Neural cell (in vitro differentiated cells): Measurements from ENCODE around the gene CSDE1.

ENCODE experiments used
- CTCF ChIP-seq: fragments of 450-650 bp; IDR thresholded peaks from 2 replicates; pipeline ENCODE4 v1.5.1; 2014; ENCODE audit warnings: antibody characterized with exemption, mild to moderate bottlenecking, moderate library complexity; ENCODE audit not compliant: poor library complexity, severe bottlenecking
- EP300 ChIP-seq: fragments of 450-650 bp; conservative IDR thresholded peaks from 2 replicates; pipeline ENCODE4 v1.6.1; 2014; ENCODE audit warnings: antibody characterized with exemption, mild to moderate bottlenecking, moderate library complexity; ENCODE audit not compliant: poor library complexity, severe bottlenecking
- EZH2 ChIP-seq: fragments of 200-600, 300-800 bp; shearing (Covaris generic), sonication (generic); IDR thresholded peaks from 2 replicates; pipeline ENCODE4 v1.6.1; 2014; ENCODE audit warnings: antibody characterized with exemption, low read length, borderline replicate concordance, mild to moderate bottlenecking; ENCODE audit not compliant: insufficient read depth, poor library complexity, severe bottlenecking
- MXI1 ChIP-seq: fragments of 450-650 bp; conservative IDR thresholded peaks from 2 replicates; pipeline ENCODE4 v1.6.1; 2014; ENCODE audit warnings: antibody characterized with exemption, mild to moderate bottlenecking; ENCODE audit not compliant: poor library complexity, severe bottlenecking
- RAD21 ChIP-seq: fragments of 450-650 bp; conservative IDR thresholded peaks from 2 replicates; pipeline ENCODE4 v1.6.1; 2014; ENCODE audit warnings: antibody characterized with exemption, mild to moderate bottlenecking, moderate library complexity
- REST ChIP-seq: IDR thresholded peaks from 2 replicates; pipeline ENCODE4 v1.6.1; 2012; ENCODE audit warnings: borderline replicate concordance
- SMC3 ChIP-seq: fragments of 450-650 bp; conservative IDR thresholded peaks from 2 replicates; pipeline ENCODE4 v1.6.1; 2014; ENCODE audit warnings: antibody characterized with exemption, mild to moderate bottlenecking, moderate library complexity; ENCODE audit not compliant: poor library complexity

GRCh38 chr1:114707604-114708003 is 50.2 kb downstream of the CSDE1 start:
- TF ChIP-seq SMC3: no peak
- no peak for TF ChIP-seq CTCF
- TF ChIP-seq EP300: no peak
- TF ChIP-seq RAD21: no peak
- TF ChIP-seq EZH2: no peak
- no peak for TF ChIP-seq REST
- TF ChIP-seq MXI1: no peak
